Right atrium auricular region (tissue), 2 donors: ENCODE data around the gene BFAR. TPM values are rescaled to one million over a fixed set of nuclear protein-coding genes. Genes with fewer than 3 reads are reported as not detected.
A peak's percentile ranks its signal among the peaks of the same experiment; 100 is the strongest.
"Not testable (repeated sequence)": the region's sequence is repeated elsewhere in the genome, so short reads cannot be mapped to it uniquely, and the experiment has no call there.

Experiments used
- DNase-seq: peaks from one replicate; pipeline ENCODE4 v3.0.0-alpha.2; 2019; ENCODE audit warnings: low spot score
- H3K27ac ChIP-seq, 2 donors: fragments of 200-600 bp; sonication (generic); 1 replicate in 1 of 2; 2 replicates in 1 of 2; pipeline ENCODE4 v1.5.1; 2016 to 2019
- H3K27me3 ChIP-seq, 2 donors: fragments of 200-600 bp; sonication (generic); one replicate each; pipeline versions ENCODE4 v1.5.1 to v1.6.0; 2017 to 2019
- H3K36me3 ChIP-seq: fragments of 200-600 bp; sonication (generic); one replicate; pipeline ENCODE4 v1.5.1; 2016
- H3K4me1 ChIP-seq, 2 donors: fragments of 200-600 bp; sonication (generic); one replicate each; pipeline versions ENCODE4 v1.5.1 to v1.6.0; 2017 to 2019
- H3K4me3 ChIP-seq, 2 donors: fragments of 200-600 bp; sonication (generic); 1 replicate in 1 of 2; 2 replicates in 1 of 2; pipeline ENCODE4 v1.5.1; 2017 to 2019; ENCODE audit warnings: mild to moderate bottlenecking in 1 of 2, moderate library complexity in 1 of 2
- H3K9me3 ChIP-seq, 2 donors: fragments of 200-600 bp; sonication (generic); one replicate each; pipeline ENCODE4 v1.5.1; 2019
- CTCF ChIP-seq, 2 donors: fragments of 200-600 bp; sonication (generic); IDR thresholded peaks; one replicate each; pipeline ENCODE4 v1.5.1; 2019; ENCODE audit warnings: antibody characterized with exemption in 2 of 2
- total RNA-seq, 2 donors: library from RNA; depleted of rRNA; stranded (reverse); fragments of >200 nt; gene quantifications; one replicate each; pipeline ENCODE4 v1.1.0, GENCODE V29; 2016

Gene BFAR
- total RNA-seq, 2 donors from 2014 or later, result 23.4 to 24.7 TPM

GRCh38 chr16:14629919-14630619 lies 2.7 kb upstream of the BFAR start, which contains the start of gene PARN:
Gene PARN (minus strand): TSS chr16:14630260. CDS start chr16:14630125, 135 bp downstream.
- Histone ChIP-seq H3K4me1 (peaks cover 0 to 37% of the 10 kb centered on the region in 2 donors), H3K27ac (peak within 1 kb of the TSS; percentile 78 to 89), H3K36me3 (peaks cover 26% of the 10 kb centered on the region), H3K4me3 (peak within 1 kb of the TSS; percentile 55 to 89), H3K27me3 (no peaks in the 10 kb centered on the region), H3K9me3 (no peaks in the 10 kb centered on the region)
- no peak for TF ChIP-seq CTCF (IDR thresholded peaks at IDR 0.05)
- peak; percentile 97 for DNase-seq

- DNase-seq, H3K9me3 ChIP-seq, H3K27me3 ChIP-seq: not testable (repeated sequence)
- H3K27ac ChIP-seq, result peak overlapping the region; percentile 78 to 89
- peak overlapping the region; percentile 55 to 89 for H3K4me3 ChIP-seq
- peaks cover 0 to 43% of the 10 kb centered on the region in 2 donors for H3K4me1 ChIP-seq
- peaks cover 19% of the 10 kb centered on the region for H3K36me3 ChIP-seq
Measured at GRCh38 chr16:14630620-14631330, 2.0 kb upstream of the BFAR start.

- Histone ChIP-seq H3K4me1 (peaks cover 0 to 46% of the 10 kb centered on the region in 2 donors), H3K9me3 (no peaks in the 10 kb centered on the region), H3K4me3 (peak overlapping the region; percentile 72 to 95), H3K36me3 (peaks cover 15% of the 10 kb centered on the region), H3K27ac (peak overlapping the region; percentile 14 to 96), H3K27me3 (no peaks in the 10 kb centered on the region)
- TF ChIP-seq CTCF (IDR thresholded peaks at IDR 0.05), result no peak
- DNase-seq, result no peak
Measured at GRCh38 chr16:14634389-14634725, 1.6 kb downstream of the BFAR start.

- no peak for DNase-seq
- no peaks in the 10 kb centered on the region for H3K9me3 ChIP-seq
- H3K27me3 ChIP-seq, result no peaks in the 10 kb centered on the region
- no peak overlapping the region for H3K27ac ChIP-seq
- peaks cover 0 to 41% of the 10 kb centered on the region in 2 donors for H3K4me1 ChIP-seq
- H3K36me3 ChIP-seq, result peaks cover 17% of the 10 kb centered on the region
- H3K4me3 ChIP-seq, result no peak overlapping the region
- no peak for TF ChIP-seq CTCF (IDR thresholded peaks at IDR 0.05)
Measured at GRCh38 chr16:14635395-14636165, 2.8 kb downstream of the BFAR start.

- Histone ChIP-seq H3K36me3 (peaks cover 20% of the 10 kb centered on the region), H3K4me1 (peaks cover 0 to 40% of the 10 kb centered on the region in 2 donors)
- H3K27ac ChIP-seq, DNase-seq, H3K9me3 ChIP-seq, H3K4me3 ChIP-seq, H3K27me3 ChIP-seq: not testable (repeated sequence)
Measured at GRCh38 chr16:14636179-14636950, 3.6 kb downstream of the BFAR start.

GRCh38 chr16:14636951-14637240 lies 4.1 kb downstream of the BFAR start:
- not testable (repeated sequence) for H3K27ac ChIP-seq, H3K27me3 ChIP-seq, H3K4me3 ChIP-seq, H3K9me3 ChIP-seq, DNase-seq
- H3K36me3 ChIP-seq, result peaks cover 23% of the 10 kb centered on the region
- peaks cover 0 to 37% of the 10 kb centered on the region in 2 donors for H3K4me1 ChIP-seq
